ENCODE results near the gene CCDC88A. TPM values are rescaled to one million over a fixed set of nuclear protein-coding genes. Genes with fewer than 3 reads are reported as not detected.

CCDC88A gene
- total RNA-seq, 1 experiment from 2014 or later = 27.2 TPM

- Histone ChIP-seq H3K9me2 (ENCODE audit: insufficient read depth) (no peaks in the 10 kb centered on the region), H4K20me1 (ENCODE audit: insufficient read depth) (no peaks in the 10 kb centered on the region), H2AFZ (ENCODE audit: low read depth, low read length, poor library complexity, severe bottlenecking) (no peak overlapping the region), H3K9me3 (ENCODE audit: control insufficient read depth in 1 of 2, insufficient read depth in 1 of 2, low read depth in 1 of 2, low read length in 2 of 2) (no peaks in the 10 kb centered on the region), H3K27ac (ENCODE audit: low read depth, low read length) (no peak overlapping the region), H3K4me3 (replicated peaks in 1 of 2; ENCODE audit: low read depth in 1 of 2, low read length in 2 of 2) (no peak overlapping the region; a peak in 1 of 4 replicates), H3K4me1 (ENCODE audit: control insufficient read depth in 1 of 2, insufficient read depth in 2 of 2, low read length in 2 of 2) (peaks cover 4 to 16% of the 10 kb centered on the region in 2 experiments; a peak in 2 of 4 replicates), H3K79me2 (ENCODE audit: insufficient read depth, low read length) (no peaks in the 10 kb centered on the region), H3K9ac (ENCODE audit: low read length) (no peak overlapping the region), H3K36me3 (ENCODE audit: control insufficient read depth in 1 of 2, insufficient read depth in 2 of 2, low read length in 2 of 2) (no peaks in the 10 kb centered on the region), H3K4me2 (ENCODE audit: low read length) (peak overlapping the region; percentile 84; the same call in 1 of the 2 replicates), H3K27me3 (ENCODE audit: insufficient read depth, low read length) (no peaks in the 10 kb centered on the region)
- ChIA-PET CTCF (interaction anchor here (0.6 kb wide), 1 partner anchor 17 kb away, joined by 3 read pairs; no protein-coding TSS in a partner anchor), RAD21 (ENCODE audit: low non-redundant PET in 1 of 2, low total read pairs in 2 of 2, uncharacterized antibody in 2 of 2, unreplicated experiment in 2 of 2) (no interaction called here), POLR2A (no interaction called here)
- no TSS peak for BruUV-seq (replicated peaks)
- TF ChIP-seq POLR2A (IDR thresholded peaks at IDR 0.05; ENCODE audit: borderline replicate concordance, extremely low read depth, insufficient read depth, insufficient read length) (no peak), RAD21 (IDR thresholded peaks at IDR 0.05; ENCODE audit: low read depth) (no peak), ATF3 (IDR thresholded peaks at IDR 0.05) (no peak), JUND (IDR thresholded peaks at IDR 0.05) (no peak), YY1 (IDR thresholded peaks at IDR 0.05; ENCODE audit: extremely low read depth, insufficient replicate concordance, low read depth, low read length) (no peak), SP1 (IDR thresholded peaks at IDR 0.05; ENCODE audit: low read depth) (no peak), ZFX (IDR thresholded peaks at IDR 0.05) (no peak), TCF7L2 (IDR thresholded peaks at IDR 0.05; ENCODE audit: borderline replicate concordance, extremely low read depth, insufficient read depth, insufficient read length) (no peak), CEBPB (IDR thresholded peaks at IDR 0.05; ENCODE audit: low read depth) (no peak), SRF (IDR thresholded peaks at IDR 0.05; ENCODE audit: low read depth) (no peak), POLR2AphosphoS5 (IDR thresholded peaks at IDR 0.05; ENCODE audit: low read depth, low read length) (no peak)
- no peak for ATAC-seq
- DNase-seq (ENCODE audit: low read depth, low spot score) = no peak
- intact Hi-C loops (cut with micrococcal nuclease) = loop anchor here (5.0 kb wide), 1 partner anchor 199 kb away; the partner anchor contains the start of gene PPP4R3B
Measured at GRCh38 chr2:55418072-55418471, 1.6 kb downstream of the CCDC88A start.

Measured in HCT116 (cell line).